ENCODE results near the gene ITGB4.

ITGB4 gene

DNA sequence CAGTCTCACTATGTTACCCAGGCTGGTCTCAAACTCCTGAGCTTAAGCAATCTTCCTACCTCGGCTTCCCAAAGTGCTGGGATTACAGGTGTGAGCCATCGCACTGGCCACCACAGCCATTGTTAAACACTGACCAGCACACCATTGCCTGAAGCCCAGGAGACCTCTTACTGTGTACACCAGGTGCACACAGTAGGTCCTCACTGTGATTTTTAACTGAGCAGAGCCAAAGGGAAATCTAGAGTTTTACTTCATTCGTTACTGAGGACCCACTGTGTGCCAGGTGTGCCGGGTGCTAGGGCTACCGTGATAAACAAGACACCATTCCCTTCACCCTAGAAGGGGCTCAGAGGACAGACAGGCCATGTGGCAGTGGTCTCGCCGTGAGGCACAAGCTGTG lies 4.2 kb downstream of the ITGB4 start:
- H3K9ac ChIP-seq (ENCODE audit: low read length): no peak overlapping the region
- H3K36me3 ChIP-seq (replicated peaks; ENCODE audit: insufficient read depth, low read length): no peaks in the 10 kb centered on the region
- no peaks in the 10 kb centered on the region for H3F3A ChIP-seq (ENCODE audit: insufficient read depth, low read length)
- no peak overlapping the region for H3K4me3 ChIP-seq (ENCODE audit: low read length)
- TF ChIP-seq, protein P1, sequence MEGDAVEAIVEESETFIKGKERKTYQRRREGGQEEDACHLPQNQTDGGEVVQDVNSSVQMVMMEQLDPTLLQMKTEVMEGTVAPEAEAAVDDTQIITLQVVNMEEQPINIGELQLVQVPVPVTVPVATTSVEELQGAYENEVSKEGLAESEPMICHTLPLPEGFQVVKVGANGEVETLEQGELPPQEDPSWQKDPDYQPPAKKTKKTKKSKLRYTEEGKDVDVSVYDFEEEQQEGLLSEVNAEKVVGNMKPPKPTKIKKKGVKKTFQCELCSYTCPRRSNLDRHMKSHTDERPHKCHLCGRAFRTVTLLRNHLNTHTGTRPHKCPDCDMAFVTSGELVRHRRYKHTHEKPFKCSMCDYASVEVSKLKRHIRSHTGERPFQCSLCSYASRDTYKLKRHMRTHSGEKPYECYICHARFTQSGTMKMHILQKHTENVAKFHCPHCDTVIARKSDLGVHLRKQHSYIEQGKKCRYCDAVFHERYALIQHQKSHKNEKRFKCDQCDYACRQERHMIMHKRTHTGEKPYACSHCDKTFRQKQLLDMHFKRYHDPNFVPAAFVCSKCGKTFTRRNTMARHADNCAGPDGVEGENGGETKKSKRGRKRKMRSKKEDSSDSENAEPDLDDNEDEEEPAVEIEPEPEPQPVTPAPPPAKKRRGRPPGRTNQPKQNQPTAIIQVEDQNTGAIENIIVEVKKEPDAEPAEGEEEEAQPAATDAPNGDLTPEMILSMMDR (IDR thresholded peaks at IDR 0.05; ENCODE audit: low read length): no peak
- no peak for TF ChIP-seq EZH2phosphoT487 (IDR thresholded peaks at IDR 0.05; ENCODE audit: low read length)
- no peak for TF ChIP-seq EZH2 (optimal IDR thresholded peaks at IDR 0.05; ENCODE audit: low read depth, low read length)
- peaks cover 9% of the 10 kb centered on the region; the same call in 1 of the 2 replicates for H3K4me1 ChIP-seq (ENCODE audit: low read length)
- H3K79me2 ChIP-seq (ENCODE audit: low read length): no peaks in the 10 kb centered on the region
- no peaks in the 10 kb centered on the region for H3K27me3 ChIP-seq (replicated peaks; ENCODE audit: insufficient read depth, low read length)
- DNase-seq: no peak
- no peak overlapping the region for H2AFZ ChIP-seq (ENCODE audit: low read length)
- no peaks in the 10 kb centered on the region for H4K20me1 ChIP-seq (ENCODE audit: insufficient read depth, low read length)
- no peaks in the 10 kb centered on the region for H3K9me3 ChIP-seq (replicated peaks; ENCODE audit: insufficient read depth, low read length)
- H3K4me2 ChIP-seq (ENCODE audit: low read depth, low read length): no peak overlapping the region
- H3K27ac ChIP-seq (ENCODE audit: low read length): no peak overlapping the region
- no peaks in the 10 kb centered on the region for H3K9me2 ChIP-seq (replicated peaks; ENCODE audit: insufficient read depth, low read length)

DNA sequence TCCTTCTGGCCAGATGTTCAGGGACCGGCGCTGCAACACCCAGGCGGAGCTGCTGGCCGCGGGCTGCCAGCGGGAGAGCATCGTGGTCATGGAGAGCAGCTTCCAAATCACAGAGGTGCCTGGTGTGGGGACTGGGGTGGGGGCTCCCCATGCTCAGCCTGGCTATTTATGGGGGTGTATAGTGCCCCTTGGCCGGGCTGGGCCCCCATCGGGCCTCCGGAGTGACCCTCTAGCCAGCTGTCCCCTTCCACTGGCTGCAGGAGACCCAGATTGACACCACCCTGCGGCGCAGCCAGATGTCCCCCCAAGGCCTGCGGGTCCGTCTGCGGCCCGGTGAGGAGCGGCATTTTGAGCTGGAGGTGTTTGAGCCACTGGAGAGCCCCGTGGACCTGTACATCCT lies 6.1 kb downstream of the ITGB4 start:
- Histone ChIP-seq H3K79me2 (ENCODE audit: low read length) (no peaks in the 10 kb centered on the region), H3K9ac (ENCODE audit: low read length) (no peak overlapping the region)

DNA sequence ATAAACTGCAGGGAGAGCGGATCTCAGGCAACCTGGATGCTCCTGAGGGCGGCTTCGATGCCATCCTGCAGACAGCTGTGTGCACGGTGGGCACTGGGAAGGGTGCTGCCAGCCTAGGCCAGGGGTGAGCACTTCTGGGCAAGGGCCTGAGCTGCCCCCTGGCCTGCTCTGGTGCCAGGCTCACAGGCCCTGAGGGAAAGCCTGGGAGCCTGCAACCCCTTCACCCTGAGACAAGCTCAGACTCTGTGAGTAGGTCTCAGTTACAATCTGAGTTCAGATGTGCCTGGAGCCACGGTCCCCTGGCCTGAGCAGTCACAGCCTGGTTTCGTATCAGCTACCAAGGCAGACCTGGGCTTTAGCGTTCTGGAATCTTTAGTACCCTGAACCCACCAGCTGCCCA lies 8.1 kb downstream of the ITGB4 start:
- H3K4me3 ChIP-seq (ENCODE audit: low read length): no peak overlapping the region
- TF ChIP-seq EZH2 (optimal IDR thresholded peaks at IDR 0.05; ENCODE audit: low read depth, low read length) (no peak), EZH2phosphoT487 (IDR thresholded peaks at IDR 0.05; ENCODE audit: low read length) (no peak)
- TF ChIP-seq, protein P1 (IDR thresholded peaks at IDR 0.05; ENCODE audit: low read length): no peak
- no peak overlapping the region for H3K4me2 ChIP-seq (ENCODE audit: low read depth, low read length)
- H4K20me1 ChIP-seq (ENCODE audit: insufficient read depth, low read length): no peaks in the 10 kb centered on the region
- H3K36me3 ChIP-seq (replicated peaks; ENCODE audit: insufficient read depth, low read length): no peaks in the 10 kb centered on the region
- H3F3A ChIP-seq (ENCODE audit: insufficient read depth, low read length): no peaks in the 10 kb centered on the region
- no peak overlapping the region for H3K27ac ChIP-seq (ENCODE audit: low read length)
- H3K9ac ChIP-seq (ENCODE audit: low read length): no peak overlapping the region
- no peak for DNase-seq
- peaks cover 1% of the 10 kb centered on the region for H3K4me1 ChIP-seq (ENCODE audit: low read length)
- no peaks in the 10 kb centered on the region for H3K9me3 ChIP-seq (replicated peaks; ENCODE audit: insufficient read depth, low read length)
- no peak overlapping the region for H2AFZ ChIP-seq (ENCODE audit: low read length)
- H3K79me2 ChIP-seq (ENCODE audit: low read length): no peaks in the 10 kb centered on the region
- H3K27me3 ChIP-seq (replicated peaks; ENCODE audit: insufficient read depth, low read length): no peaks in the 10 kb centered on the region
- H3K9me2 ChIP-seq (replicated peaks; ENCODE audit: insufficient read depth, low read length): no peaks in the 10 kb centered on the region

More for the DNA sequence above, 6.1 kb downstream of the ITGB4 start:
- no peak overlapping the region for H3K4me2 ChIP-seq (ENCODE audit: low read depth, low read length)
- no peak overlapping the region for H3K27ac ChIP-seq (ENCODE audit: low read length)
- H2AFZ ChIP-seq (ENCODE audit: low read length): no peak overlapping the region
- no peaks in the 10 kb centered on the region for H3K27me3 ChIP-seq (replicated peaks; ENCODE audit: insufficient read depth, low read length)
- H3K4me3 ChIP-seq (ENCODE audit: low read length): no peak overlapping the region
- H3K4me1 ChIP-seq (ENCODE audit: low read length): no peaks in the 10 kb centered on the region
- no peaks in the 10 kb centered on the region for H3K9me3 ChIP-seq (replicated peaks; ENCODE audit: insufficient read depth, low read length)
- TF ChIP-seq, protein P1 (IDR thresholded peaks at IDR 0.05; ENCODE audit: low read length): no peak
- no peak for TF ChIP-seq EZH2phosphoT487 (IDR thresholded peaks at IDR 0.05; ENCODE audit: low read length)
- no peak for TF ChIP-seq EZH2 (optimal IDR thresholded peaks at IDR 0.05; ENCODE audit: low read depth, low read length)
- H4K20me1 ChIP-seq (ENCODE audit: insufficient read depth, low read length): no peaks in the 10 kb centered on the region
- no peaks in the 10 kb centered on the region for H3K9me2 ChIP-seq (replicated peaks; ENCODE audit: insufficient read depth, low read length)
- no peaks in the 10 kb centered on the region for H3F3A ChIP-seq (ENCODE audit: insufficient read depth, low read length)
- H3K36me3 ChIP-seq (replicated peaks; ENCODE audit: insufficient read depth, low read length): no peaks in the 10 kb centered on the region
- no peak for DNase-seq
